ENCODE results near the gene C10orf53. TPM values are rescaled to one million over a fixed set of nuclear protein-coding genes. Genes with fewer than 3 reads are reported as not detected.

Gene C10orf53
- polyA plus RNA-seq, 4 donors: not detected

DNA sequence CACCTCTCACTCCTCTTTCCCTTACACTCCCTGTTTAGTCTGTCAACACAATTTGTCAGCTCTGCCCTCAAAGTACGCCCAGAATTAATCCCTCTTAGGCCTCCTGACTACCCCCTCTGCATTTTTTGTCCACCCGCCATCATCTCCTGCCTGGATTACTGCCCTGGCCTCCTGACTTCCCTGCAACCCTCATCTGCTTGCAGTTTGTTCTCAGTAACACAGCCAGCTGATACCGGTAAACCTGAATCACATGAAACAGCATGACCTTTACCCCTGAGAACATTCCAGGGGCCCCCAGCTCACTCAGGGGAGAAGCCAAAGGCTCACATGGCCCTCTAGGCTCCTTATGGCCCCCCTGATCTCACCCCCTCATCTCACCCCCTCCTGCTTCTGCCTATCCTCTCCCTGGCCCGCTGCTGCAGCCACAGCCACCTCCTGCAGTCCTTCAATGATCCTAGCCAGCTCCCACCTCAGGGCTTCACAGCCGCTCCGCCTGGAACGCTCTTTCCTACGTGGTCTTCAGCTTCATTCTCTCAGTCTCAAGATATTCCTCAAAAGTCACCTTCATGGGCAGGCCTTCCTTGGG lies 8.9 kb downstream of the C10orf53 start:
- peaks cover 0 to 27% (median 17%) of the 10 kb centered on the region in 3 donors for H3K27me3 ChIP-seq (ENCODE audit: control insufficient read depth in 3 of 3, insufficient read depth in 3 of 3, low read length in 3 of 3)
- peaks cover 0 to 5% of the 10 kb centered on the region in 2 donors for H3K9me3 ChIP-seq (ENCODE audit: control insufficient read depth in 2 of 2, insufficient read depth in 1 of 2, low read depth in 1 of 2, low read length in 1 of 2)
- no peak overlapping the region for H3K4me3 ChIP-seq (ENCODE audit: low read depth in 1 of 3, low read length in 3 of 3)
- WGBS, 3 donors: 20 to 42% (median 30%) methylated on average over 8 of the region's 8 CpGs
- peaks cover 0 to 12% (median 0%) of the 10 kb centered on the region in 3 donors for H3K4me1 ChIP-seq (ENCODE audit: control insufficient read depth in 3 of 3, insufficient read depth in 2 of 3, low read depth in 1 of 3, low read length in 2 of 3)
- peak overlapping the region in 1 of 3 donors; percentile 27 for H3K27ac ChIP-seq (ENCODE audit: low read depth in 1 of 3, low read length in 2 of 3)
- H3K36me3 ChIP-seq (ENCODE audit: control insufficient read depth in 3 of 3, insufficient read depth in 2 of 3, low read depth in 1 of 3, low read length in 3 of 3): no peaks in the 10 kb centered on the region
- no peak for FAIRE-seq
- DNase-seq: peak in 1 of 2 donors; percentile 77

DNA sequence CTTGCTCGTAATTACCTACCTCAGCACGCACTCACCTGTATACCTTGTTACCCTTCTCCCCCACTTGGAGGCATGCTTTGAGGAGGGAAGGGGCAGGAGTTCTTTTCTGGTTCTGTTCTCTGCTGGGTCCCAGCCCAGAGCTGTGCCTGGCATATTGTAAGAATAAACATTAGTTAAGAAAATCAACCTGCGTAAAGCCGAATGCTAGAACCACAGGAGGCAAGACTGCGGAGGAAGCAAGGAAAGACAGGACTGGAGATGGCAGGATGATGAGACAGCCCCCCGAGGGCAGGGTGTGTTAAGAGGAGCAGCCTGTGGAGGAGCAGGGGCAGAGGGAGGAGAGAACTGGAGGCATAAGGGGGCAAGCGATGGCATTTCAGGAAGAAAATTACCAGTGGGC lies 9.5 kb downstream of the C10orf53 start:
- no peak for FAIRE-seq
- no peak for DNase-seq
- 39 to 65% (median 51%) methylated on average over 7 of the region's 7 CpGs for WGBS, 3 donors
- Histone ChIP-seq H3K4me3 (ENCODE audit: low read depth in 1 of 3, low read length in 3 of 3) (no peak overlapping the region), H3K27ac (ENCODE audit: low read depth in 1 of 3, low read length in 2 of 3) (no peak overlapping the region), H3K27me3 (ENCODE audit: control insufficient read depth in 3 of 3, insufficient read depth in 3 of 3, low read length in 3 of 3) (peaks cover 0 to 29% (median 19%) of the 10 kb centered on the region in 3 donors), H3K4me1 (ENCODE audit: control insufficient read depth in 3 of 3, insufficient read depth in 2 of 3, low read depth in 1 of 3, low read length in 2 of 3) (peaks cover 0 to 12% (median 0%) of the 10 kb centered on the region in 3 donors), H3K9me3 (ENCODE audit: control insufficient read depth in 2 of 2, insufficient read depth in 1 of 2, low read depth in 1 of 2, low read length in 1 of 2) (peaks cover 0 to 7% of the 10 kb centered on the region in 2 donors), H3K36me3 (ENCODE audit: control insufficient read depth in 3 of 3, insufficient read depth in 2 of 3, low read depth in 1 of 3, low read length in 3 of 3) (no peaks in the 10 kb centered on the region)

DNA sequence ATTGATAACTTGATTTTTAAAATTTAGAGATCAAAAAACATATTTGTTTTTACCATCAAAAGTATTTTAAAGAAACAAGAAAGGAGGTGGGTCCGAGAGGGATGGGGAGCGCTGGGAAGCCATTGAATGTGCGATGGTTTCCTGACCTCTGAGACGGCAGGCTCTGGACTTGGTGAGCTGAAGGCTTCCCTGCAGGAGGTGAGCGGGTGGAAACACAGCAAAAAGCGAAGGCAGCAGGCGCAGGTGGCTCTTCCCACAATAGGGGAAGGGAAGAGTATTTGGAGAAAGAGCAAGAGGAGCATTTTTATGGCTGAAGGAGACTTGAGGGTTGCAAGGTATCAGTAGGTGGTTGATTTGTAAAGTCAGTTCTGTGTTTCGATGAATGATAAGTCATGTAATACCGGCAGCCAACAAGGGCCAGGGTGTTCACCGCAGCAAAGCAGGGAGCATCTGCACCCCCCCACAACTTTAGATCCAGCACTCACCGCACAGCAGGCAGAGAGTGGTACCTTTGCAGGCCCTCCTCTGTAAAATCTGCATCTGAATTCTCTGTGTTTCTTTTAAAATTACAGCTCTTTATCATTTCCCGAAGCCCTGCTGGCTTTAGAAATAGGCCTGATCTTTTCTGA lies 10.5 kb downstream of the C10orf53 start:
- peaks cover 0 to 7% of the 10 kb centered on the region in 2 donors for H3K9me3 ChIP-seq (ENCODE audit: control insufficient read depth in 2 of 2, insufficient read depth in 1 of 2, low read depth in 1 of 2, low read length in 1 of 2)
- no peak overlapping the region for H3K27ac ChIP-seq (ENCODE audit: low read depth in 1 of 3, low read length in 2 of 3)
- DNase-seq (no peak), FAIRE-seq (no peak)
- peaks cover 0 to 12% (median 0%) of the 10 kb centered on the region in 3 donors for H3K4me1 ChIP-seq (ENCODE audit: control insufficient read depth in 3 of 3, insufficient read depth in 2 of 3, low read depth in 1 of 3, low read length in 2 of 3)
- peaks cover 0 to 28% (median 19%) of the 10 kb centered on the region in 3 donors for H3K27me3 ChIP-seq (ENCODE audit: control insufficient read depth in 3 of 3, insufficient read depth in 3 of 3, low read length in 3 of 3)
- no peaks in the 10 kb centered on the region for H3K36me3 ChIP-seq (ENCODE audit: control insufficient read depth in 3 of 3, insufficient read depth in 2 of 3, low read depth in 1 of 3, low read length in 3 of 3)
- no peak overlapping the region for H3K4me3 ChIP-seq (ENCODE audit: low read depth in 1 of 3, low read length in 3 of 3)
- WGBS, 3 donors: 31 to 67% (median 53%) methylated on average over 12 of the region's 12 CpGs

DNA sequence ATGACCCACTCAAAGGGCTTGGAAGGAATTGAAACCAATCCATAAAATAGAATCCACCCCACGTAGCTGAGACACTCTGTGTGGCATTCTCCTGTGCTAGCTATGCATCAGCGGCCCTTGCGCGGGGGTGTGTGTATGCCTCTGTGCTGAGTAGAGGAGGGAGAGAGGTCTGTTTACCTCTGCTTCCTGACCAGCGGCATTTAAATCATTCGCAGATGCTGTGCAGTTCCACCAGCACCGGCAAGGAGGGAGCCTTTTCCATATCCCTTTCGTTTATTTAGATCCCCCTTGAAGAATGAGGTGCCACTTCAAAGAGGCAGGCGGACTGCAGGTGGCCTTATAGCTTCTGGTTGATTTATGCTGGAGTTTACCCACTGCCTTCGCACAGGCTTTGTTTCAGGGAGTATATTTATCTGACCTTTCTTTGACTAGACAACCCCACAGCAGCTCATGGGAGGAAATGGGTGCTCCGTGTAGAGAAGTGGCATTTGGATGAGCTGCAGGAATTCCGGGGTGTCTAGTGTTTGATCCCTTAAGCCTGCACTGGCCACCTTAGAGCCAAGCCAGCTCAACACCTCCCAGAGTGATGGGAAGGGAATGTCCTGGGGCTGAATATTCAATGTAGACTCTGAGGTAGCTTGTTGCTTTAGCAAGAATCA lies 11.4 kb downstream of the C10orf53 start:
- FAIRE-seq (no peak), DNase-seq (no peak)
- Histone ChIP-seq H3K9me3 (ENCODE audit: control insufficient read depth in 2 of 2, insufficient read depth in 1 of 2, low read depth in 1 of 2, low read length in 1 of 2) (peaks cover 0 to 7% of the 10 kb centered on the region in 2 donors), H3K27ac (ENCODE audit: low read depth in 1 of 3, low read length in 2 of 3) (no peak overlapping the region), H3K27me3 (ENCODE audit: control insufficient read depth in 3 of 3, insufficient read depth in 3 of 3, low read length in 3 of 3) (peaks cover 0 to 28% (median 19%) of the 10 kb centered on the region in 3 donors), H3K4me1 (ENCODE audit: control insufficient read depth in 3 of 3, insufficient read depth in 2 of 3, low read depth in 1 of 3, low read length in 2 of 3) (peaks cover 0 to 12% (median 0%) of the 10 kb centered on the region in 3 donors), H3K4me3 (ENCODE audit: low read depth in 1 of 3, low read length in 3 of 3) (no peak overlapping the region), H3K36me3 (ENCODE audit: control insufficient read depth in 3 of 3, insufficient read depth in 2 of 3, low read depth in 1 of 3, low read length in 3 of 3) (no peaks in the 10 kb centered on the region)
- WGBS, 3 donors: 26 to 62% (median 35%) methylated on average over 12 of the region's 12 CpGs

DNA sequence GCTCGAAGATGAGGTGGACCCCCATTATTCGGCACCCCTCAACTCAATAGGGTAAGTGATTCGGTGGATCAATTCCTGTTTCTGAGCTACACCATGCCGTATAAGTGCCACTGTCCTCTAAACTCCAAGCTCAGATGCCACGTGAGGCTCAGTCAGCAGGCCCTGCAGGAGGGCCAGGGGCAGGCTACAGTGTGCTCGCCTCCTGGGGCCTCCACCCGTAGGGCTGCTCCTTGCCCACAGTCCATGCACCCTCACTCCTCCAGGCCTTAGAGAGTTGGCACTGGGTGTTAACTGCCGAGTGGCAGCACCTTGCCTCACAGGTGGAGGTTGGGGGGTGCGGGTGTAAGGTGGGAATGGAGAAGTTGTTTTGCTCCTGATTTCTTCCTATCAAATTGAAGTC lies 12.1 kb downstream of the C10orf53 start:
- H3K36me3 ChIP-seq (ENCODE audit: control insufficient read depth in 3 of 3, insufficient read depth in 2 of 3, low read depth in 1 of 3, low read length in 3 of 3): no peaks in the 10 kb centered on the region
- H3K27ac ChIP-seq (ENCODE audit: low read depth in 1 of 3, low read length in 2 of 3): no peak overlapping the region
- FAIRE-seq (no peak), DNase-seq (no peak)
- WGBS, 3 donors: 46 to 70% (median 68%) methylated on average over 9 of the region's 9 CpGs
- peaks cover 0 to 6% of the 10 kb centered on the region in 2 donors for H3K9me3 ChIP-seq (ENCODE audit: control insufficient read depth in 2 of 2, insufficient read depth in 1 of 2, low read depth in 1 of 2, low read length in 1 of 2)
- H3K4me1 ChIP-seq (ENCODE audit: control insufficient read depth in 3 of 3, insufficient read depth in 2 of 3, low read depth in 1 of 3, low read length in 2 of 3): peaks cover 0 to 12% (median 0%) of the 10 kb centered on the region in 3 donors
- peaks cover 0 to 28% (median 19%) of the 10 kb centered on the region in 3 donors for H3K27me3 ChIP-seq (ENCODE audit: control insufficient read depth in 3 of 3, insufficient read depth in 3 of 3, low read length in 3 of 3)
- no peak overlapping the region for H3K4me3 ChIP-seq (ENCODE audit: low read depth in 1 of 3, low read length in 3 of 3)

DNA sequence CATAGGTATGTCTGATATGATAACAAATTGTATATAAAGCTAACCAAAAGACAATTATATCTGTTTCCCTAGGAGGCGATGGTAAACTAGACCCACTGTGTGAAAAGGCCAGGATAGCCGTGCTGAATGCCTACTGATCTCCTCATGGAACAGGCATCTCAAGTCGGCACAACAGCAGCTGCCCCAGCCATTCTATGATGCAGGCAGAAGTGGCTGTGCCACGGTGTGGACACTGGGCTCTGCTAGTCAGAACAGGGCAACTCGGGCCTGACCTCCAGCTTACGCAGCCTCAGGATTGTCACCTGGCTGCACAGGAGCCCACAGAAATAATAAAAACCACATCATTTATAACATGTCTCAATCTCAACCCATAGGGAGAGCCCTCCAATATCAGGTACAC lies 15.0 kb downstream of the C10orf53 start:
- WGBS, 3 donors: 72 to 77% (median 75%) methylated on average over 6 of the region's 6 CpGs

DNA sequence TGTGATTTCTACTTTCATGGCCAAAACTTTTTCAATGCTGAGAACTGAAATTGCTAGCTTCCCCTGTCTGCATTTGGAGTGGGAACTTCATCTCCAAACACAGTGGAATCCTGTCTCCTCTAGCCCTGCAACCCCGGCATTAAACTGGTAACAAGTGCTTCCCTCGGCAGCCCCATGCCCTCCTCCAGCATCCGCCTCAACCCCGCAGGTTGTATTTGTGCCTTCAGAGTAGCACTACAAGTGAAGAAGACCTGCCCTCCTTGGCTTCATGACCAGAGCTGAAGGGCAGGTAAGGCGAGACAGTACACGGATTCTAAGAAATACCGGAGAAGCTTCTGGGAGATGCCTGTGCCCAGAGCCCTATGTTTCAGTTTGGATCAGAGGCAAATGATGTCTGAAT lies 16.9 kb downstream of the C10orf53 start:
- Histone ChIP-seq H3K4me1 (ENCODE audit: control insufficient read depth in 3 of 3, insufficient read depth in 2 of 3, low read depth in 1 of 3, low read length in 2 of 3) (no peaks in the 10 kb centered on the region), H3K36me3 (ENCODE audit: control insufficient read depth in 3 of 3, insufficient read depth in 2 of 3, low read depth in 1 of 3, low read length in 3 of 3) (no peaks in the 10 kb centered on the region), H3K27me3 (ENCODE audit: control insufficient read depth in 3 of 3, insufficient read depth in 3 of 3, low read length in 3 of 3) (peaks cover 0 to 14% (median 11%) of the 10 kb centered on the region in 3 donors), H3K27ac (ENCODE audit: low read depth in 1 of 3, low read length in 2 of 3) (no peak overlapping the region), H3K4me3 (ENCODE audit: low read depth in 1 of 3, low read length in 3 of 3) (no peak overlapping the region), H3K9me3 (ENCODE audit: control insufficient read depth in 2 of 2, insufficient read depth in 1 of 2, low read depth in 1 of 2, low read length in 1 of 2) (peaks cover 0 to 3% of the 10 kb centered on the region in 2 donors)
- no peak for FAIRE-seq
- WGBS, 3 donors: 80 to 81% (median 80%) methylated on average over 7 of the region's 7 CpGs
- DNase-seq: no peak

More for the DNA sequence above, 15.0 kb downstream of the C10orf53 start:
- Histone ChIP-seq H3K9me3 (ENCODE audit: control insufficient read depth in 2 of 2, insufficient read depth in 1 of 2, low read depth in 1 of 2, low read length in 1 of 2) (peaks cover 0 to 3% of the 10 kb centered on the region in 2 donors), H3K27me3 (ENCODE audit: control insufficient read depth in 3 of 3, insufficient read depth in 3 of 3, low read length in 3 of 3) (peaks cover 0 to 23% (median 19%) of the 10 kb centered on the region in 3 donors), H3K27ac (ENCODE audit: low read depth in 1 of 3, low read length in 2 of 3) (no peak overlapping the region), H3K4me1 (ENCODE audit: control insufficient read depth in 3 of 3, insufficient read depth in 2 of 3, low read depth in 1 of 3, low read length in 2 of 3) (no peaks in the 10 kb centered on the region), H3K4me3 (ENCODE audit: low read depth in 1 of 3, low read length in 3 of 3) (no peak overlapping the region), H3K36me3 (ENCODE audit: control insufficient read depth in 3 of 3, insufficient read depth in 2 of 3, low read depth in 1 of 3, low read length in 3 of 3) (no peaks in the 10 kb centered on the region)
- FAIRE-seq: no peak
- no peak for DNase-seq

DNA sequence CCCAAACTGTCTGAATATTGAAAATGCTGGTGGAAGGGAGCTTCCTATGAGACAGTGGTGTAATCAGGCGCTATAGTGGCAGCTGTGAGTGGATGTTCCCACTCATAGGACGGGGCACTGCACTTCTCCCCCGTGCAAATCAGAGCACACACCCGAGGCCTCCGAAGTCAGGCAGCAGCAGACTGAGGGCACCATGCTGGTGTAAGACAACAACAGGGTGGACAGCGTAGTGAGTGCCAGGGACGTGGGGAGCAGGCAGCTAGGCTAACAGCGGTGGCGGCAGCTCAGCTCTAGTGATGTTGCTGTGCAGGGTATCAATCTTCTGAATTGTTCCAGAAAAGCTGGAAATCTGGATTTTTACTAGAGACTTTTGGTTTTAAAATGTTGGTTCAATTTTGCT lies 19.2 kb downstream of the C10orf53 start:
- no peak for DNase-seq
- Histone ChIP-seq H3K4me1 (ENCODE audit: control insufficient read depth in 3 of 3, insufficient read depth in 2 of 3, low read depth in 1 of 3, low read length in 2 of 3) (no peaks in the 10 kb centered on the region), H3K36me3 (ENCODE audit: control insufficient read depth in 3 of 3, insufficient read depth in 2 of 3, low read depth in 1 of 3, low read length in 3 of 3) (no peaks in the 10 kb centered on the region), H3K27me3 (ENCODE audit: control insufficient read depth in 3 of 3, insufficient read depth in 3 of 3, low read length in 3 of 3) (peaks cover 0 to 6% (median 0%) of the 10 kb centered on the region in 3 donors), H3K9me3 (ENCODE audit: control insufficient read depth in 2 of 2, insufficient read depth in 1 of 2, low read depth in 1 of 2, low read length in 1 of 2) (no peaks in the 10 kb centered on the region), H3K4me3 (ENCODE audit: low read depth in 1 of 3, low read length in 3 of 3) (no peak overlapping the region), H3K27ac (ENCODE audit: low read depth in 1 of 3, low read length in 2 of 3) (no peak overlapping the region)
- 77 to 80% (median 78%) methylated on average over 9 of the region's 9 CpGs for WGBS, 3 donors
- no peak for FAIRE-seq
